SK-N-SH (cell line): ENCODE results near the gene BAD. TPM values are rescaled to one million over a fixed set of nuclear protein-coding genes. Genes with fewer than 3 reads are reported as not detected.

Experiments
- CTCF ChIA-PET: fragments of 300-600, 350-600 bp; formaldehyde crosslinking; extraction: SDS; loops from one replicate; lab custom pipeline; 2021; lab: Yijun Ruan, JAX
- POLR2A ChIA-PET: fragments of 350-600 bp; sonication (Branson Sonifier 250); formaldehyde crosslinking; extraction: SDS; loops from one replicate; lab custom pipeline; 2020; ENCODE audit warnings: antibody characterized with exemption, inconsistent platforms; lab: Yijun Ruan, JAX
- DNase-seq: peaks from one replicate; pipeline ENCODE4 v3.0.0; 2012
- H2AFZ ChIP-seq: fragments of 200-600 bp; sonication (generic); 2 replicates; pipeline ENCODE4 v1.8.1; 2016; ENCODE audit warnings: antibody characterized with exemption, mild to moderate bottlenecking, low read depth
- H3F3A ChIP-seq: fragments of 200-600 bp; sonication (generic); replicated peaks from 2 replicates; pipeline ENCODE3; 2016; ENCODE audit warnings: antibody characterized with exemption, mild to moderate bottlenecking; ENCODE audit not compliant: insufficient read depth
- H3K27ac ChIP-seq, 2 experiments: fragments of 200-500 bp in 1 of 2; fragments of 200-600 bp in 1 of 2; sonication (Bioruptor generic) in 1 of 2; sonication (generic), shearing (Covaris generic) in 1 of 2; 2 replicates each; pipeline versions ENCODE4 v1.5.1 to v1.6.1; 2014 to 2016; ENCODE audit warnings: low read depth in 2 of 2, inconsistent platforms in 1 of 2, low read length in 1 of 2, mild to moderate bottlenecking in 1 of 2, mixed read lengths in 1 of 2
- H3K27me3 ChIP-seq: fragments of 200-600 bp; sonication (generic), shearing (Covaris generic); 2 replicates; pipeline ENCODE4 v1.6.1; 2016; ENCODE audit warnings: mixed run types; ENCODE audit not compliant: insufficient read depth
- H3K36me3 ChIP-seq, 2 experiments: fragments of 200-500 bp in 1 of 2; fragments of 200-600 bp in 1 of 2; sonication (Bioruptor generic) in 1 of 2; sonication (generic) in 1 of 2; replicated peaks in 1 of 2; 2 replicates each; pipeline versions ENCODE3 to v1.5.1; 2014 to 2016; ENCODE audit warnings: low read length in 1 of 2, mild to moderate bottlenecking in 1 of 2; ENCODE audit not compliant: insufficient read depth in 2 of 2, control insufficient read depth in 1 of 2
- H3K4me1 ChIP-seq, 2 experiments: fragments of 200-500 bp in 1 of 2; fragments of 200-600 bp in 1 of 2; sonication (Bioruptor generic) in 1 of 2; sonication (generic), shearing (Covaris generic) in 1 of 2; 2 replicates each; pipeline versions ENCODE4 v1.5.1 to v1.6.1; 2014 to 2016; ENCODE audit warnings: low read depth in 1 of 2, low read length in 1 of 2, mixed run types in 1 of 2; ENCODE audit not compliant: insufficient read depth in 2 of 2, control insufficient read depth in 1 of 2
- H3K4me2 ChIP-seq: fragments of 200-600 bp; sonication (generic), shearing (Covaris generic); 2 replicates; pipeline ENCODE4 v1.6.1; 2017; ENCODE audit warnings: mixed run types
- H3K4me3 ChIP-seq, 2 experiments: fragments of 200-500 bp in 1 of 2; fragments of 200-600 bp in 1 of 2; sonication (Bioruptor generic) in 1 of 2; sonication (generic), shearing (Covaris generic) in 1 of 2; 2 replicates each; pipeline versions ENCODE4 v1.5.1 to v1.8.1; 2014 to 2016; ENCODE audit warnings: low read depth in 2 of 2, inconsistent platforms in 1 of 2, low read length in 1 of 2, mild to moderate bottlenecking in 1 of 2, mixed read lengths in 1 of 2, moderate library complexity in 1 of 2
- H3K79me2 ChIP-seq: fragments of 200-600 bp; sonication (generic); 2 replicates; pipeline ENCODE4 v1.8.1; 2017; ENCODE audit warnings: mild to moderate bottlenecking; ENCODE audit not compliant: insufficient read depth
- H3K9ac ChIP-seq: fragments of 200-600 bp; sonication (generic); 2 replicates; pipeline ENCODE4 v1.6.1; 2017; ENCODE audit warnings: mixed run types
- H3K9me2 ChIP-seq: fragments of 200-600 bp; sonication (generic); 2 replicates; pipeline ENCODE4 v1.6.1; 2017; ENCODE audit warnings: mixed run types
- H3K9me3 ChIP-seq: fragments of 200-600 bp; sonication (generic); 2 replicates; pipeline ENCODE4 v1.6.1; 2017; ENCODE audit warnings: mixed run types, mild to moderate bottlenecking, moderate library complexity
- H4K20me1 ChIP-seq: fragments of 200-600 bp; sonication (generic); 2 replicates; pipeline ENCODE4 v1.6.1; 2017; ENCODE audit warnings: mild to moderate bottlenecking, mixed run types; ENCODE audit not compliant: insufficient read depth
- CHD2 ChIP-seq: fragments of 150-350 bp; IDR thresholded peaks from 2 replicates; pipeline ENCODE4 v1.6.1; 2018; ENCODE audit warnings: low read length; ENCODE audit not compliant: partially characterized antibody
- ELF1 ChIP-seq: IDR thresholded peaks from 2 replicates; pipeline ENCODE4 v1.4.0; 2012
- FOSL2 ChIP-seq: IDR thresholded peaks from 2 replicates; pipeline ENCODE4 v1.4.0; 2012; ENCODE audit warnings: low read depth, mild to moderate bottlenecking, moderate library complexity, borderline replicate concordance
- FOXJ3 ChIP-seq: sonication (generic); formaldehyde crosslinking; IDR thresholded peaks from 2 replicates; pipeline ENCODE4 v1.5.1; 2020; ENCODE audit warnings: mild to moderate bottlenecking, missing genetic modification reagents
- FOXM1 ChIP-seq: IDR thresholded peaks from 2 replicates; pipeline ENCODE4 v1.4.0; 2012; ENCODE audit warnings: low read depth, mild to moderate bottlenecking
- GABPA ChIP-seq: IDR thresholded peaks from 2 replicates; pipeline ENCODE4 v1.4.0; 2012; ENCODE audit warnings: low read depth, mild to moderate bottlenecking
- GATA2 ChIP-seq: sonication (generic); formaldehyde crosslinking; IDR thresholded peaks from 2 replicates; pipeline ENCODE4 v1.5.0; 2020; ENCODE audit warnings: mild to moderate bottlenecking, missing genetic modification reagents
- IRF3 ChIP-seq: fragments of 150-350 bp; IDR thresholded peaks from 2 replicates; pipeline ENCODE4 v1.6.1; 2016; ENCODE audit warnings: mild to moderate bottlenecking, low read depth, low read length
- JUND ChIP-seq: IDR thresholded peaks from 2 replicates; pipeline ENCODE4 v1.4.0; 2012
- MAX ChIP-seq: IDR thresholded peaks from 2 replicates; pipeline ENCODE4 v1.4.0; 2012; ENCODE audit warnings: low read depth
- MEF2A ChIP-seq: IDR thresholded peaks from 2 replicates; pipeline ENCODE4 v1.4.0; 2012; ENCODE audit warnings: low read depth, borderline replicate concordance
- NFIC ChIP-seq: IDR thresholded peaks from 2 replicates; pipeline ENCODE4 v1.4.0; 2012; ENCODE audit warnings: borderline replicate concordance
- POLR2AphosphoS5 ChIP-seq: IDR thresholded peaks from 2 replicates; pipeline ENCODE4 v1.6.1; 2012; ENCODE audit warnings: low read depth, low read length
- RCOR1 ChIP-seq: fragments of 150-350 bp; IDR thresholded peaks from 2 replicates; pipeline ENCODE4 v1.6.1; 2017; ENCODE audit warnings: antibody characterized with exemption, low read length
- RXRA ChIP-seq: IDR thresholded peaks from 2 replicates; pipeline ENCODE4 v1.4.0; 2012; ENCODE audit warnings: low read depth, mild to moderate bottlenecking, borderline replicate concordance
- SMC3 ChIP-seq: IDR thresholded peaks from 2 replicates; pipeline ENCODE4 v1.6.1; 2012; ENCODE audit warnings: low read depth, low read length, improper control_type of control experiment
- TAF1 ChIP-seq: IDR thresholded peaks from 2 replicates; pipeline ENCODE4 v1.6.1; 2012; ENCODE audit warnings: low read depth, mild to moderate bottlenecking, low read length, moderate library complexity, borderline replicate concordance
- TCF12 ChIP-seq: IDR thresholded peaks from 2 replicates; pipeline ENCODE4 v1.4.0; 2012
- USF1 ChIP-seq: IDR thresholded peaks from 2 replicates; pipeline ENCODE4 v1.4.0; 2012; ENCODE audit warnings: low read depth, borderline replicate concordance
- YY1 ChIP-seq: IDR thresholded peaks from 2 replicates; pipeline ENCODE4 v1.4.0; 2012; ENCODE audit warnings: low read depth, mild to moderate bottlenecking
- WGBS: methylation state at CpG from one replicate; pipeline ENCODE4 v1.1.6; 2017; ENCODE audit warnings: low lambda C conversion rate; 5-methylcytosine and 5-hydroxymethylcytosine counted together
- polyA plus RNA-seq, 3 experiments: library from polyadenylated mRNA; depleted of rRNA; stranded (reverse); fragments of >200 nt; gene quantifications; 2 replicates each; pipeline ENCODE4 v1.2.3, GENCODE V29; 2012

Gene BAD
- polyA plus RNA-seq, 1 of the 3 experiments (the other 2 are of a cell fraction): 80.9 TPM

GRCh38 chr11:64238999-64239398, 45.5 kb downstream of the BAD start:
- Histone ChIP-seq H3F3A (peaks cover 28% of the 10 kb centered on the region), H3K36me3 (peaks cover 7 to 25% of the 10 kb centered on the region in 2 experiments), H3K27ac (no peak overlapping the region), H3K9ac (no peak overlapping the region), H2AFZ (no peak overlapping the region), H4K20me1 (no peaks in the 10 kb centered on the region), H3K9me3 (no peaks in the 10 kb centered on the region), H3K4me2 (no peak overlapping the region), H3K4me3 (no peak overlapping the region)
- 96% methylated on average over 5 of the region's 5 CpGs for WGBS
- TF ChIP-seq MAX (no peak), GATA2 (CRISPR knock-in tag) (no peak), TCF12 (no peak), POLR2AphosphoS5 (no peak), YY1 (no peak), CHD2 (no peak), FOXJ3 (no peak), FOSL2 (no peak), FOXM1 (no peak), IRF3 (no peak)
- TF ChIP-seq, all 33 proteins: peak for 0
- ChIA-PET CTCF (interaction anchor here (1.0 to 1.5 kb wide), 3 partner anchors 15 to 65 kb away, joined by 3 to 4 read pairs (median 4); no protein-coding TSS in a partner anchor), POLR2A (interaction anchor here (0.7 to 2.2 kb wide), 2 partner anchors 13 to 27 kb away, joined by 3 to 5 read pairs; partner anchors contain the start of genes NUDT22 and TRPT1)
- Histone ChIP-seq H3K9me2 (no peaks in the 10 kb centered on the region), H3K79me2 (peaks cover 35% of the 10 kb centered on the region), H3K27me3 (no peaks in the 10 kb centered on the region), H3K4me1 (peaks cover 14 to 33% of the 10 kb centered on the region in 2 experiments; a peak in 2 of 4 replicates)
- DNase-seq: no peak

GRCh38 chr11:64238076-64238475, 46.4 kb downstream of the BAD start:
- no peak for DNase-seq
- Histone ChIP-seq H3K9me3 (no peaks in the 10 kb centered on the region), H3K9me2 (no peaks in the 10 kb centered on the region), H3K27ac (no peak overlapping the region), H3K27me3 (no peaks in the 10 kb centered on the region), H3K4me2 (no peak overlapping the region), H3K36me3 (peaks cover 0 to 18% of the 10 kb centered on the region in 2 experiments), H2AFZ (no peak overlapping the region), H3K9ac (no peak overlapping the region), H3F3A (peaks cover 25% of the 10 kb centered on the region), H3K79me2 (peaks cover 34% of the 10 kb centered on the region), H4K20me1 (no peaks in the 10 kb centered on the region), H3K4me1 (peaks cover 12 to 32% of the 10 kb centered on the region in 2 experiments; a peak in 2 of 4 replicates), H3K4me3 (no peak overlapping the region)
- no CpG with 5 or more reads among the region's 9 CpGs for WGBS
- ChIA-PET POLR2A (interaction anchor here (2.2 kb wide), 1 partner anchor 12 kb away, joined by 5 read pairs; the partner anchor contains the start of genes NUDT22 and TRPT1), CTCF (interaction anchor here (0.7 to 1.6 kb wide), 5 partner anchors 10 to 66 kb away, joined by 3 to 8 read pairs (median 4); partner anchors contain the start of gene PLCB3)
- no peak for TF ChIP-seq RXRA
- no peak for TF ChIP-seq NFIC
- no peak for TF ChIP-seq SMC3
- TF ChIP-seq ELF1: no peak
- no peak for TF ChIP-seq CHD2
- TF ChIP-seq GABPA: no peak
- no peak for TF ChIP-seq USF1
- TF ChIP-seq MEF2A: no peak
- no peak for TF ChIP-seq JUND
- no peak for TF ChIP-seq IRF3
- TF ChIP-seq RCOR1: no peak
- TF ChIP-seq TAF1: no peak
